Measurements from ENCODE around the gene PABPC1L2B.
"Not testable (repeated sequence)": the region's sequence is repeated elsewhere in the genome, so short reads cannot be mapped to it uniquely, and the experiment has no call there.

PABPC1L2B gene

DNA sequence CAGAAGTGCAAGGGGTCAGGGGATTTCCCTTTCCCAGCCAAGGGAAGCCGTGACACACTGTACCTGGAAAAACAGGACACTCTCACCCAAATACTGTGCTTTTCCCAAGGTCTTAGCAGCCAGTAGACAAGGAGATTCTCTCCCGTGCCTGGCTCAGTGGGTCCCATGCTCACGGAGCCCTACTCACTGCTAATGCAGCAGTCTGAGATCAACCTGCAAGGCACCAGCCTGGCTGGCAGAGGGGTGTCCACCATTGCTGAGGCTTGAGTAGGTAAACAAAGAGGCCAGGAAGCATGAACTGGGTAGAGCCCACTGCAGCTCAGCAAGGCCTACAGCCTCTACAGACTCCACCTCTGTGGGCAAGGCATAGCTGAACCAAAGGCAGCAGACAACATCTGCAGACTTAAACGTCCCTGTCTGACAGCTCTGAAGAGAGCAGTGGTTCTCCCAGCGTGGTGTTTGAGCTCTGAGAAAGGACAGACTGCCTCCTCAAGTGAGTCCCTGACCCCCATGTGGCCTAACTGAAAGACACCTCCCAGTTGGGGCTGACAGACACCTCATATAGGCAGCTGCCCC is 21.8 kb upstream of the PABPC1L2B start:
- H3K18ac ChIP-seq (ENCODE audit: low read depth in 1 of 2, low read length in 2 of 2); H2BK5ac ChIP-seq (ENCODE audit: low read depth, low read length, poor library complexity, severe bottlenecking); H2AK5ac ChIP-seq (ENCODE audit: low read length, severe bottlenecking); H3K14ac ChIP-seq (ENCODE audit: low read length in 2 of 2); H3K4me3 ChIP-seq (ENCODE audit: insufficient read depth in 1 of 2, low read depth in 1 of 2, low read length in 2 of 2); H3K9me3 ChIP-seq (ENCODE audit: control insufficient read depth, low read length); H3K79me1 ChIP-seq (replicated peaks; ENCODE audit: low read length, poor library complexity, severe bottlenecking); H3K23ac ChIP-seq (ENCODE audit: low read length in 2 of 2); H3K27ac ChIP-seq (ENCODE audit: low read length, poor library complexity, severe bottlenecking); H3K4me2 ChIP-seq (ENCODE audit: low read length, poor library complexity, severe bottlenecking); H3K36me3 ChIP-seq (ENCODE audit: control insufficient read depth in 1 of 2, insufficient read depth in 2 of 2, low read depth in 1 of 2, low read length in 2 of 2); H3K4ac ChIP-seq (ENCODE audit: low read depth in 1 of 2, low read length in 2 of 2); H3K27me3 ChIP-seq (ENCODE audit: control insufficient read depth in 1 of 2, insufficient read depth in 1 of 2, low read length in 2 of 2); H2AFZ ChIP-seq (ENCODE audit: low read depth, low read length); H4K91ac ChIP-seq (ENCODE audit: low read length); H2BK12ac ChIP-seq (ENCODE audit: low read length in 2 of 2); H3K4me1 ChIP-seq (ENCODE audit: control insufficient read depth, insufficient read depth, low read depth, low read length); H3K9ac ChIP-seq (ENCODE audit: low read length); DNase-seq; H4K8ac ChIP-seq (ENCODE audit: low read length); H2BK15ac ChIP-seq (ENCODE audit: low read depth, poor library complexity, severe bottlenecking); H2BK120ac ChIP-seq (ENCODE audit: low read depth, low read length): not testable (repeated sequence)
- WGBS, result 39% methylated on average over 4 of the region's 5 CpGs

DNA sequence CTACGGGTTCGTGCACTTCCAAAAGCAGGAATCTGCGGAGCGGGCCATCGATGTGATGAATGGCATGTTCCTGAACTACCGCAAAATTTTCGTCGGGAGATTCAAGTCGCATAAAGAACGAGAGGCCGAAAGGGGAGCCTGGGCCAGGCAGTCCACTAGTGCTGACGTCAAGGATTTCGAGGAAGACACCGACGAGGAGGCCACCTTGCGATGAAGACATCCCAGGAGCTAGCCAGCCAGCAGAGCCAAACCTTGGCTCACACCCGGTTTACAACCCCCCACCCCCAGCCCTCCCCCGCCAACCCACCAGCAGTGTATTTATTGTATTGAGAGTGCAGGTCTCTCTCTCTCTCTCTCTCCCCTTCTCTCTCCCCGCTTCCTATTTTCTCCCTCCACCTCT is 1.3 kb downstream of the PABPC1L2B start:
- H3K9me3 ChIP-seq (ENCODE audit: control insufficient read depth, low read length); H3K36me3 ChIP-seq (ENCODE audit: control insufficient read depth in 1 of 2, insufficient read depth in 2 of 2, low read depth in 1 of 2, low read length in 2 of 2); H3K23ac ChIP-seq (ENCODE audit: low read length in 2 of 2); H3K4me1 ChIP-seq (ENCODE audit: control insufficient read depth, insufficient read depth, low read depth, low read length); H3K27me3 ChIP-seq (ENCODE audit: control insufficient read depth in 1 of 2, insufficient read depth in 1 of 2, low read length in 2 of 2); H3K9ac ChIP-seq (ENCODE audit: low read length); H4K8ac ChIP-seq (ENCODE audit: low read length); H2BK12ac ChIP-seq (ENCODE audit: low read length in 2 of 2); H2BK5ac ChIP-seq (ENCODE audit: low read depth, low read length, poor library complexity, severe bottlenecking); H4K91ac ChIP-seq (ENCODE audit: low read length); H3K4me3 ChIP-seq (ENCODE audit: insufficient read depth in 1 of 2, low read depth in 1 of 2, low read length in 2 of 2); H2AK5ac ChIP-seq (ENCODE audit: low read length, severe bottlenecking); DNase-seq; H3K4ac ChIP-seq (ENCODE audit: low read depth in 1 of 2, low read length in 2 of 2); H3K79me1 ChIP-seq (replicated peaks; ENCODE audit: low read length, poor library complexity, severe bottlenecking); H3K14ac ChIP-seq (ENCODE audit: low read length in 2 of 2); H3K4me2 ChIP-seq (ENCODE audit: low read length, poor library complexity, severe bottlenecking); H3K27ac ChIP-seq (ENCODE audit: low read length, poor library complexity, severe bottlenecking); H3K18ac ChIP-seq (ENCODE audit: low read depth in 1 of 2, low read length in 2 of 2); H2BK15ac ChIP-seq (ENCODE audit: low read depth, poor library complexity, severe bottlenecking); H2AFZ ChIP-seq (ENCODE audit: low read depth, low read length); H2BK120ac ChIP-seq (ENCODE audit: low read depth, low read length): not testable (repeated sequence)
- no CpG with 5 or more reads among the region's 19 CpGs for WGBS

DNA sequence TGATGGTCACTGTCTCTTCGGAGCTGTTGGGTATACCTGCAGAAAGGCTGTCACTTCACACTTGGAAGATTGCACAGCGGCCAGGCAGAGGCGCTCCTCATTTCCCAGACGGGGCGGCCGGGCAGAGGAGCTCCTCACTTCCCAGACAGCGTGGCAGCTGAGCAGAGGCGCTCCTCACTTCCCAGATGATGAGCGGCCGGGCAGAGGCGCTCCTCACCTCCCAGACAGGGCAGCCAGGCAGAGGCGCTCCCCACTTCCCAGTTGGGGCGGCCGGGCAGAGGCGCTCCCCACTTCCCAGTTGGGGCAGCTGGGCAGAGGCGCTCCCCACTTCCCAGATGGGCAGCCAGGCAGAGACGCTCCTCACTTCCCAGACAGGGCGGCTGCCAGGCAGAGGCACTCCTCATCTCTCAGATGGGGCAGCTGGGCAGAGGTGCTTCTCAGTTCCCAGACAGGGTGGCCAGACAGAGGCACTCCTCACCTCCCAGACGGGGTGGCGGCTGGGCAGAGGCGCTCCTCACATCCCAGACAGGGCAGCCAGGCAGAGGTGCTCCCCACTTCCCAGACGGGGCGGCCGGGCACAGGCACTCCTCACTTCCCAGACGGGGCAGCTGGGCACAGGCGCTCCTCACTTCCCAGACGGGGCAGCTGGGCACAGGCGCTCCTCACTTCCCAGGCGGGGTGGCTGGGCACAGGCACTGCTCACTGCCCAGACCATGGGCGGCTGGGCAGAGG is 18.8 kb downstream of the PABPC1L2B start:
- no peak overlapping the region for H4K8ac ChIP-seq (ENCODE audit: low read length)
- H2BK12ac ChIP-seq (ENCODE audit: low read length in 2 of 2), result no peak overlapping the region
- H3K79me1 ChIP-seq (replicated peaks; ENCODE audit: low read length, poor library complexity, severe bottlenecking), result no peaks in the 10 kb centered on the region
- H3K9ac ChIP-seq (ENCODE audit: low read length), result no peak overlapping the region
- H3K18ac ChIP-seq (ENCODE audit: low read depth in 1 of 2, low read length in 2 of 2), result no peak overlapping the region
- no peak overlapping the region for H4K91ac ChIP-seq (ENCODE audit: low read length)
- H3K4me3 ChIP-seq (ENCODE audit: insufficient read depth in 1 of 2, low read depth in 1 of 2, low read length in 2 of 2), result no peak overlapping the region
- no peak overlapping the region for H2BK5ac ChIP-seq (ENCODE audit: low read depth, low read length, poor library complexity, severe bottlenecking)
- H3K23ac ChIP-seq (ENCODE audit: low read length in 2 of 2), result no peak overlapping the region
- H2BK15ac ChIP-seq (ENCODE audit: low read depth, poor library complexity, severe bottlenecking), result no peak overlapping the region
- no peak overlapping the region for H2BK120ac ChIP-seq (ENCODE audit: low read depth, low read length)
- no peak overlapping the region for H3K27ac ChIP-seq (ENCODE audit: low read length, poor library complexity, severe bottlenecking)
- WGBS, result 93% methylated on average over 30 of the region's 30 CpGs
- DNase-seq, result no peak
- no peak overlapping the region for H3K4me2 ChIP-seq (ENCODE audit: low read length, poor library complexity, severe bottlenecking)
- H3K4ac ChIP-seq (ENCODE audit: low read depth in 1 of 2, low read length in 2 of 2), result no peak overlapping the region
- H3K14ac ChIP-seq (ENCODE audit: low read length in 2 of 2), result no peak overlapping the region
- no peak overlapping the region for H2AK5ac ChIP-seq (ENCODE audit: low read length, severe bottlenecking)
- no peaks in the 10 kb centered on the region for H3K4me1 ChIP-seq (ENCODE audit: control insufficient read depth, insufficient read depth, low read depth, low read length)
- no peaks in the 10 kb centered on the region for H3K27me3 ChIP-seq (ENCODE audit: control insufficient read depth in 1 of 2, insufficient read depth in 1 of 2, low read length in 2 of 2)
- H3K36me3 ChIP-seq (ENCODE audit: control insufficient read depth in 1 of 2, insufficient read depth in 2 of 2, low read depth in 1 of 2, low read length in 2 of 2), result no peaks in the 10 kb centered on the region
- no peak overlapping the region for H2AFZ ChIP-seq (ENCODE audit: low read depth, low read length)
- H3K9me3 ChIP-seq (ENCODE audit: control insufficient read depth, low read length), result peaks cover 20% of the 10 kb centered on the region

DNA sequence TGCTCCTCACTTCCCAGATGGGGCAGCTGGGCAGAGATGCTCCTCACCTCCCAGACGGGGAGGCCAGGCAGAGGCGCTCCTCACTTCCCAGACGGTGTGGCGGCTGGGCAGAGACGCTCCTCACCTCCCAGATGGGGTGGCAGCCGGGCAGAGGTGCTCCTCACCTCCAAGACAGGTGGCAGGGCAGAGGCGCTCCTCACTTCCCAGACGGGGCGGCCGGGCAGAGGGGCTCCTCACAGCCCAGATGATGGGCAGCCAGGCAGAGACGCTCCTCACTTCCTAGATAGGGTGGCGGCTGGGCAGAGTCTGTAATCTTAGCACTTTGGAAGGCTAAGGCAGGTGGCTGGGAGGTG is 19.3 kb downstream of the PABPC1L2B start:
- not testable (repeated sequence) for H3K4me1 ChIP-seq (ENCODE audit: control insufficient read depth, insufficient read depth, low read depth, low read length); H2BK12ac ChIP-seq (ENCODE audit: low read length in 2 of 2); H3K23ac ChIP-seq (ENCODE audit: low read length in 2 of 2); DNase-seq; H3K4me3 ChIP-seq (ENCODE audit: insufficient read depth in 1 of 2, low read depth in 1 of 2, low read length in 2 of 2); H4K8ac ChIP-seq (ENCODE audit: low read length); H3K36me3 ChIP-seq (ENCODE audit: control insufficient read depth in 1 of 2, insufficient read depth in 2 of 2, low read depth in 1 of 2, low read length in 2 of 2); H3K4me2 ChIP-seq (ENCODE audit: low read length, poor library complexity, severe bottlenecking); H3K14ac ChIP-seq (ENCODE audit: low read length in 2 of 2); H3K79me1 ChIP-seq (replicated peaks; ENCODE audit: low read length, poor library complexity, severe bottlenecking); H2AFZ ChIP-seq (ENCODE audit: low read depth, low read length); H2AK5ac ChIP-seq (ENCODE audit: low read length, severe bottlenecking); H3K18ac ChIP-seq (ENCODE audit: low read depth in 1 of 2, low read length in 2 of 2); H2BK15ac ChIP-seq (ENCODE audit: low read depth, poor library complexity, severe bottlenecking); H3K9ac ChIP-seq (ENCODE audit: low read length); H2BK120ac ChIP-seq (ENCODE audit: low read depth, low read length); H3K27me3 ChIP-seq (ENCODE audit: control insufficient read depth in 1 of 2, insufficient read depth in 1 of 2, low read length in 2 of 2); H3K27ac ChIP-seq (ENCODE audit: low read length, poor library complexity, severe bottlenecking); H4K91ac ChIP-seq (ENCODE audit: low read length); H3K4ac ChIP-seq (ENCODE audit: low read depth in 1 of 2, low read length in 2 of 2); H2BK5ac ChIP-seq (ENCODE audit: low read depth, low read length, poor library complexity, severe bottlenecking)
- H3K9me3 ChIP-seq (ENCODE audit: control insufficient read depth, low read length), result peaks cover 21% of the 10 kb centered on the region
- 87% methylated on average over 9 of the region's 12 CpGs for WGBS

Data from mesenchymal stem cell (in vitro differentiated cells and primary cell).